Gastrocnemius medialis (tissue), 4 donors: ENCODE results near the gene EMILIN2. TPM values are rescaled to one million over a fixed set of nuclear protein-coding genes. Genes with fewer than 3 reads are reported as not detected.
"Not testable (repeated sequence)": the region's sequence is repeated elsewhere in the genome, so short reads cannot be mapped to it uniquely, and the experiment has no call there.

Experiments used
- ATAC-seq, 2 donors: fragments of 150-250 bp; one replicate each; pipeline ENCODE4 v1.9.1; 2016
- DNase-seq, 2 donors: peaks; one replicate each; pipeline ENCODE4 v3.0.0-alpha.2; 2019
- H3K27ac ChIP-seq, 4 donors: fragments of 200-600 bp; sonication (generic); 1 replicate in 1 of 4; 2 replicates in 3 of 4; pipeline ENCODE4 v1.5.1; 2016 to 2018; ENCODE audit warnings: mild to moderate bottlenecking in 2 of 4, moderate library complexity in 1 of 4
- H3K27me3 ChIP-seq, 3 donors: fragments of 200-600 bp; sonication (generic) in 2 of 3; 1 replicate in 1 of 3; 2 replicates in 2 of 3; pipeline versions ENCODE4 v1.5.1 to v1.6.0; 2016 to 2019; ENCODE audit warnings: mild to moderate bottlenecking in 1 of 3, moderate library complexity in 1 of 3
- H3K36me3 ChIP-seq, 2 donors: fragments of 200-600 bp; sonication (generic) in 1 of 2; one replicate each; pipeline ENCODE4 v1.5.1; 2017 to 2018
- H3K4me1 ChIP-seq, 2 donors: fragments of 200-600 bp; sonication (generic) in 1 of 2; one replicate each; pipeline ENCODE4 v1.5.1; 2016 to 2017; ENCODE audit warnings: mild to moderate bottlenecking in 2 of 2
- H3K4me3 ChIP-seq, 4 donors: fragments of 200-600 bp; sonication (generic) in 3 of 4; 1 replicate in 1 of 4; 2 replicates in 3 of 4; pipeline ENCODE4 v1.5.1; 2016 to 2019; ENCODE audit warnings: mild to moderate bottlenecking in 2 of 4
- H3K9me3 ChIP-seq, 3 donors: fragments of 200-600 bp; sonication (generic) in 2 of 3; 1 replicate in 1 of 3; 2 replicates in 2 of 3; pipeline ENCODE4 v1.5.1; 2016 to 2019
- POLR2A ChIP-seq, 2 donors: fragments of 450-650 bp; IDR thresholded peaks; one replicate each; pipeline ENCODE4 v1.6.1; 2017; ENCODE audit warnings: antibody characterized with exemption in 2 of 2, mild to moderate bottlenecking in 2 of 2, moderate library complexity in 2 of 2
- in situ Hi-C, 4 donors: fragments of 200-750 bp; cut with MboI; loops; one replicate each; pipeline versions ENCODE4 v1.15.0 to v1.8.0; 2017; ENCODE audit warnings: low sequenced_read_pairs in 4 of 4
- intact Hi-C: fragments of 100-400 bp; cut with DNase I; formaldehyde crosslinking; loops from one replicate; pipeline ENCODE4 v1.15.1; 2023; ENCODE audit warnings: low total_unique reads
- total RNA-seq, 4 donors: library from RNA; depleted of rRNA; stranded (reverse); fragments of >200 nt; gene quantifications; one replicate each; pipeline versions ENCODE4 v1.1.0 to v1.2.3, GENCODE V29; 2016
- TF ChIP-seq, protein P1 (sequence below), 5 experiments: fragments of 450-650 bp in 3 of 5; fragments of 200-600 bp in 2 of 5; sonication (generic) in 2 of 5; IDR thresholded peaks in 4 of 5; conservative IDR thresholded peaks in 1 of 5; 1 replicate in 4 of 5; 2 replicates in 1 of 5; pipeline ENCODE4 v1.5.1; 2016 to 2019; ENCODE audit warnings: antibody characterized with exemption in 5 of 5, mild to moderate bottlenecking in 3 of 5, moderate library complexity in 3 of 5

The EMILIN2 gene
- total RNA-seq, 4 donors from 2014 or later: 1.9 to 10.5 (median 5.6) TPM

DNA sequence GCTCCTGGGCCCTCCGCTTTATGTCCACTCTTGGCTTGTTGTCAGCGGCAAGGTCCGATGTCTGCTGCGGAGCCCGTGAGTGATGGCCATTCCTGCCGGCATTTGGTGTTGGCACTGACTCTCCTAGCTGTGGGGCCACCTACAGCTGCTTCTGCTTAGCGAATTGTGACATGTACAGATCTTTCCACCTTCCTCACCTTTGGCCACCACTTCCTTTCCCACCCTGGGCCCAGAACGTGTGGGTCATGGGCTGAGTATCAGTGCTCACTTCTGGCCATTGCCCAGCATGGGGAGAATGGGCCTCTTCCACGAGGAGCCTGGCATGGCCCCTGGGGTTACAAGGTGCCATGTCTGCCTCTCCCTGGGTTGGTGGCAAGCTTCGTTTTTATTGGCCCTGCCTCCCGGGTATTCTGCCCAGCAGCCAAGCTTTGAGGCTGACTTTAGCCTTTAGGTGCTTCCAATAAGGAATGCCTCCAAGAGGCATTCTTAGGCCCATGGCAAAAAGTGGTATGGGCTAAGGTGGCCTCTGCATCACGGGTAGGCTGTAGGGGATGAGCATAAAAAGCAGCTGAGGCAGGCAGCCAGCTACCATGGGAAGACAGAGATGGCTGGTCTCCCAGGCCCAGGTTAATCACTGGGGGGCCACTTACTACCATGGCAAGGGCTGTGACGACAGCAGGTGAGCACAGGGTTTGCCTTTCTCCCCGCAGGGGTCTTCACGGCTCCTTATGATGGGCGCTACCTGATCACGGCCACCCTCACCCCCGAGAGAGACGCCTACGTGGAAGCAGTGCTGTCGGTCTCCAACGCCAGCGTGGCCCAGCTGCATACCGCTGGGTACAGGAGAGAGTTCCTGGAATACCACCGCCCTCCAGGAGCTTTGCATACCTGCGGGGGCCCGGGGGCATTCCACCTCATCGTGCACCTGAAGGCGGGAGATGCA is 65.8 kb downstream of the EMILIN2 start:
- intact Hi-C loops: no loop called here
- in situ Hi-C loops: no loop called here
- no peak for DNase-seq

DNA sequence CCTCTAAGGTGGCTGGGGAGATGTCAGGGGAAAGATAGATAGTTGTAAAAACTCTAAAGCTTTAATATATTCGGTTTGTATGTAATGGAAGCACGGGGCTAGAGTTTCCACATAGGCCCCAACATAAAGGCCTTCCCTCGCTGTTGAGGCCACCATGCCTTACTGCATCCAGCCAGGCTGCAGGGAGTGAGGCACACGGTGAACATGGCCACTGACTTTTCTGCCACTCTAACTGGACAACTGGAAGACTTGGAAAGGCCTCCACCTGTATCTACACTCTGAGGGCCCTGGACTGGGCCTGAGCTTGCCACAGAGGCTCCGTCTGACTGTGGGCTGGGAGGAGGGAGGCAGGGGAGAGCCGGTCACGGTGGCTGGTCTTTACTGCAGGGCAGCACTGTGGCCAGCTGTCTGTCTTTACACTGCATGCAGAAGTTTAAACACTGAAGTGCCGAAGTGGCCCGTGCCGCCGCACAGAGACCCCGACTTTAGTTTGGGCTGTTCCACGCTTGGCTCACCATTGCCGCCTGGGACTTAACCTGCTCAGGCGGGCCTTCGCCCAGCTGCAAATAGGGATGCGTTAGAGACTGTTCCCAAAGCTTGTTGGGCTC is 66.7 kb downstream of the EMILIN2 start:
- no peak overlapping the region for H3K4me3 ChIP-seq
- ATAC-seq (no peak), DNase-seq (no peak)
- TF ChIP-seq POLR2A (IDR thresholded peaks at IDR 0.05): no peak
- TF ChIP-seq, protein P1, sequence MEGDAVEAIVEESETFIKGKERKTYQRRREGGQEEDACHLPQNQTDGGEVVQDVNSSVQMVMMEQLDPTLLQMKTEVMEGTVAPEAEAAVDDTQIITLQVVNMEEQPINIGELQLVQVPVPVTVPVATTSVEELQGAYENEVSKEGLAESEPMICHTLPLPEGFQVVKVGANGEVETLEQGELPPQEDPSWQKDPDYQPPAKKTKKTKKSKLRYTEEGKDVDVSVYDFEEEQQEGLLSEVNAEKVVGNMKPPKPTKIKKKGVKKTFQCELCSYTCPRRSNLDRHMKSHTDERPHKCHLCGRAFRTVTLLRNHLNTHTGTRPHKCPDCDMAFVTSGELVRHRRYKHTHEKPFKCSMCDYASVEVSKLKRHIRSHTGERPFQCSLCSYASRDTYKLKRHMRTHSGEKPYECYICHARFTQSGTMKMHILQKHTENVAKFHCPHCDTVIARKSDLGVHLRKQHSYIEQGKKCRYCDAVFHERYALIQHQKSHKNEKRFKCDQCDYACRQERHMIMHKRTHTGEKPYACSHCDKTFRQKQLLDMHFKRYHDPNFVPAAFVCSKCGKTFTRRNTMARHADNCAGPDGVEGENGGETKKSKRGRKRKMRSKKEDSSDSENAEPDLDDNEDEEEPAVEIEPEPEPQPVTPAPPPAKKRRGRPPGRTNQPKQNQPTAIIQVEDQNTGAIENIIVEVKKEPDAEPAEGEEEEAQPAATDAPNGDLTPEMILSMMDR (IDR thresholded peaks at IDR 0.05 in 4 of 5, conservative IDR thresholded peaks at IDR 0.05 in 1 of 5): no peak
- H3K36me3 ChIP-seq: no peaks in the 10 kb centered on the region
- peak overlapping the region in 1 of 4 donors; percentile 13 for H3K27ac ChIP-seq
- no peaks in the 10 kb centered on the region for H3K9me3 ChIP-seq
- H3K27me3 ChIP-seq: peaks cover 0 to 7% (median 6%) of the 10 kb centered on the region in 3 donors
- intact Hi-C loops (no loop called here), in situ Hi-C loops (no loop called here)
- no peaks in the 10 kb centered on the region for H3K4me1 ChIP-seq

More for the DNA sequence above, 65.8 kb downstream of the EMILIN2 start:
- Histone ChIP-seq H3K9me3 (no peaks in the 10 kb centered on the region), H3K27me3 (peaks cover 8 to 13% (median 9%) of the 10 kb centered on the region in 3 donors), H3K4me3 (no peak overlapping the region), H3K4me1 (no peaks in the 10 kb centered on the region), H3K27ac (no peak overlapping the region), H3K36me3 (no peaks in the 10 kb centered on the region)
- TF ChIP-seq POLR2A (IDR thresholded peaks at IDR 0.05): no peak
- TF ChIP-seq, protein P1 (IDR thresholded peaks at IDR 0.05 in 4 of 5, conservative IDR thresholded peaks at IDR 0.05 in 1 of 5): no peak
- no peak for ATAC-seq

DNA sequence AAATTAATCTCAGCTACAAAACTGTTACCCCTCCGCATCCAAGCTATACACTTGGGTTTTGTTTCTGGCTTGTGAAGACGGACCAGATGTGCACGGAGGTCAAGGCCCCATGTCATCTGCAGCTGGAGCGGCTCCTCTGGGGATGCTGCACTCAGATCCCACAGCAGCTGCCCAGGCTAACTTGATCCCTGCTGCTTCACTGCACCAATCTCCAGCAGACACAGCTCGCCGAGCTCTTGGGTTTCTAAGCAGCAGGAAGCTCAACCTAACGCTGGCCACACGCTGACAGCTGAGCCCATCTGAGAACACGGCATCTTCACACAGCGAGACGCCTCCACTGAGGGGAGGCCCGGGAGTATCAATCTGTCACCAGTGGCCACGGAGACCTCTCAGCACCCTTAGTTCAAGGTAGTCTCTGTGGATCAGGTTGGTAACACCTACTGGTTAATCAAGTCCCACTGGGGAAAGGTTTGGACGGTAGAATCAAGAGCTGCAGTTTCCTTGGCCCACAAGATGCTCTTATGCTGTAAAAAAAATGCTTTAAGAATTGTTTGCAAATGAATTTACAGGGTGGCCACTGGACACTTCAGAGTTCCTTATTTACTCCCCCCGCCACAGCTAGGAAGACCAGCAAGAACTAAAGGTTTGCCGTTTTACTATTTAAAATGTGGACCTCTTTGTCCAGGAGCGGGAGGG is 67.5 kb downstream of the EMILIN2 start:
- peak; percentile 31 to 37 for DNase-seq
- in situ Hi-C loops (no loop called here), intact Hi-C loops (no loop called here)
- Histone ChIP-seq H3K9me3 (no peaks in the 10 kb centered on the region), H3K36me3 (peaks cover 0 to 4% of the 10 kb centered on the region in 2 donors), H3K27ac (no peak overlapping the region), H3K27me3 (peaks cover 0 to 7% (median 0%) of the 10 kb centered on the region in 3 donors), H3K4me3 (no peak overlapping the region), H3K4me1 (no peaks in the 10 kb centered on the region)
- peak in 1 of 2 donors; percentile 51 for ATAC-seq
- TF ChIP-seq POLR2A (IDR thresholded peaks at IDR 0.05): no peak
- TF ChIP-seq, protein P1 (IDR thresholded peaks at IDR 0.05 in 4 of 5, conservative IDR thresholded peaks at IDR 0.05 in 1 of 5): no peak

GRCh38 chr18:2914881-2915240 is 68.1 kb downstream of the EMILIN2 start:
- no peak for DNase-seq
- H3K27me3 ChIP-seq: peaks cover 0 to 4% (median 0%) of the 10 kb centered on the region in 3 donors
- intact Hi-C loops (no loop called here), in situ Hi-C loops (no loop called here)
- H3K4me3 ChIP-seq: no peak overlapping the region
- TF ChIP-seq, protein P1 (IDR thresholded peaks at IDR 0.05 in 4 of 5, conservative IDR thresholded peaks at IDR 0.05 in 1 of 5): no peak
- TF ChIP-seq POLR2A (IDR thresholded peaks at IDR 0.05): no peak
- no peak overlapping the region for H3K27ac ChIP-seq
- H3K4me1 ChIP-seq: no peaks in the 10 kb centered on the region
- peak in 1 of 2 donors; percentile 50 for ATAC-seq
- H3K36me3 ChIP-seq: peaks cover 0 to 9% of the 10 kb centered on the region in 2 donors
- H3K9me3 ChIP-seq: no peaks in the 10 kb centered on the region

GRCh38 chr18:2915486-2915885 is 68.7 kb downstream of the EMILIN2 start:
- in situ Hi-C loops, H3K9me3 ChIP-seq, ATAC-seq, H3K4me1 ChIP-seq, DNase-seq, H3K27me3 ChIP-seq, H3K27ac ChIP-seq, intact Hi-C loops, H3K4me3 ChIP-seq: not testable (repeated sequence)
- H3K36me3 ChIP-seq: peaks cover 0 to 14% of the 10 kb centered on the region in 2 donors
